GM12864 (cell line): ENCODE data around the gene ASS1.

Source experiments
- DNase-seq: peaks from one replicate; pipeline ENCODE4 v3.0.0-alpha.2; 2011; ENCODE audit warnings: low read depth
- H3K4me3 ChIP-seq: 2 replicates; pipeline ENCODE4 v1.5.1; 2011; ENCODE audit warnings: mild to moderate bottlenecking, low read depth, low read length, control low read depth
- TF ChIP-seq, protein P1 (sequence below): IDR thresholded peaks from 2 replicates; pipeline ENCODE4 v1.5.1; 2011; ENCODE audit warnings: low read depth, mild to moderate bottlenecking, moderate library complexity, low read length, control low read depth, inconsistent platforms; ENCODE audit errors: missing control alignments

ASS1 gene

DNA sequence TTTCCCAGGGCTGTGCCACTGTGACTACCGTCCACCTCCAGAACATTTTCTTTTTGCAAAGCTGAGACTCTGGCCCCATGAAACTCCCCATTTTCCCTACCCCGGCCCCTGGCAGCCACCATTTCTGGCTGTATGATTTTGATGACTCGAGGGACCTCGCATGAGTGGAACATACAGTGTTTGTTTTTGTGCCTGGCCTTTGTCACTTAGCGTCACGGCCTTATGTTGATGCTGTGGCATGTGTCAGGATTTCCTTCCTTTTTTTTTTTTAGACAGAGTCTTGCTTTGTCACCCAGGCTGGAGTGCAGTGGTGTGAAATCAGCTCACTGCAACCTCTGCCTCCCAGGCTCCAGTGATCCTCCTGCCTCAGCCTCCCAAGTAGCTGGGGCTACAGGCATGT is 42.7 kb downstream of the ASS1 start:
- no peak overlapping the region for H3K4me3 ChIP-seq
- DNase-seq, result no peak
- TF ChIP-seq, protein P1, sequence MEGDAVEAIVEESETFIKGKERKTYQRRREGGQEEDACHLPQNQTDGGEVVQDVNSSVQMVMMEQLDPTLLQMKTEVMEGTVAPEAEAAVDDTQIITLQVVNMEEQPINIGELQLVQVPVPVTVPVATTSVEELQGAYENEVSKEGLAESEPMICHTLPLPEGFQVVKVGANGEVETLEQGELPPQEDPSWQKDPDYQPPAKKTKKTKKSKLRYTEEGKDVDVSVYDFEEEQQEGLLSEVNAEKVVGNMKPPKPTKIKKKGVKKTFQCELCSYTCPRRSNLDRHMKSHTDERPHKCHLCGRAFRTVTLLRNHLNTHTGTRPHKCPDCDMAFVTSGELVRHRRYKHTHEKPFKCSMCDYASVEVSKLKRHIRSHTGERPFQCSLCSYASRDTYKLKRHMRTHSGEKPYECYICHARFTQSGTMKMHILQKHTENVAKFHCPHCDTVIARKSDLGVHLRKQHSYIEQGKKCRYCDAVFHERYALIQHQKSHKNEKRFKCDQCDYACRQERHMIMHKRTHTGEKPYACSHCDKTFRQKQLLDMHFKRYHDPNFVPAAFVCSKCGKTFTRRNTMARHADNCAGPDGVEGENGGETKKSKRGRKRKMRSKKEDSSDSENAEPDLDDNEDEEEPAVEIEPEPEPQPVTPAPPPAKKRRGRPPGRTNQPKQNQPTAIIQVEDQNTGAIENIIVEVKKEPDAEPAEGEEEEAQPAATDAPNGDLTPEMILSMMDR, result no peak

GRCh38 chr9:130488621-130489330 is 44.0 kb downstream of the ASS1 start:
- no peak for DNase-seq
- no peak overlapping the region for H3K4me3 ChIP-seq
- TF ChIP-seq, protein P1, result no peak

- H3K4me3 ChIP-seq, result no peak overlapping the region
- no peak for DNase-seq
- TF ChIP-seq, protein P1, result no peak
These were observed 46.2 kb downstream of the ASS1 start for GRCh38 chr9:130490981-130491380.

GRCh38 chr9:130491830-130492482 is 47.2 kb downstream of the ASS1 start:
- no peak overlapping the region for H3K4me3 ChIP-seq
- TF ChIP-seq, protein P1, result no peak
- DNase-seq, result no peak

GRCh38 chr9:130493021-130493420 is 48.3 kb downstream of the ASS1 start:
- no peak overlapping the region for H3K4me3 ChIP-seq
- TF ChIP-seq, protein P1, result no peak
- no peak for DNase-seq

DNA sequence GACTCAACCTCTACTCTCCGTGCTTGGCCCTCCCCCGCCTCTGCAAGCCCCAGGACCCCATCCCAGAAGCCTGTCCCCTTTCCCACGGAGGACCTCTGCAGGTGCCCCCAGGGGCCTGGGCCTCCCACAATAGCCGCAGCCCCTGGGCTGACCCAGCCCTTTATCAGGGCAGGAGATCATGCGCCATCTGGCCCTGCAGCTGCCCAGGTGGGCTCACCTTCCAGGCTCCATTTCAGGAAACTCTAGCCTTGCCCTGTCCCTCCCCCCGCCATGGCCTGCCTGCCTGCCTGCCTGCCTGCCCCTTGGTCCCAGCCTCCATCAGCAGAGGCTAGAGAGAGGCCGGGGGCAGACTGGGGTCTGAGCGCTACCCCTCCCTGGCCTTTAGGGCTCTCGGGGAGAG is 48.7 kb downstream of the ASS1 start:
- TF ChIP-seq, protein P1, result no peak
- no peak for DNase-seq
- no peak overlapping the region for H3K4me3 ChIP-seq

GRCh38 chr9:130495067-130495466 is 50.3 kb downstream of the ASS1 start:
- DNase-seq, result no peak
- TF ChIP-seq, protein P1, result no peak

More at GRCh38 chr9:130495067-130495466, 50.3 kb downstream of the ASS1 start:
- no peak overlapping the region for H3K4me3 ChIP-seq
